GM04504 (cell line): Measurements from ENCODE around the gene CHCHD3.
"Not testable (repeated sequence)": the region's sequence is repeated elsewhere in the genome, so short reads cannot be mapped to it uniquely, and the experiment has no call there.

Source experiments
- DNase-seq: peaks from one replicate; pipeline ENCODE4 v3.0.0-alpha.2; 2012; ENCODE audit warnings: low read depth

CHCHD3 gene

DNA sequence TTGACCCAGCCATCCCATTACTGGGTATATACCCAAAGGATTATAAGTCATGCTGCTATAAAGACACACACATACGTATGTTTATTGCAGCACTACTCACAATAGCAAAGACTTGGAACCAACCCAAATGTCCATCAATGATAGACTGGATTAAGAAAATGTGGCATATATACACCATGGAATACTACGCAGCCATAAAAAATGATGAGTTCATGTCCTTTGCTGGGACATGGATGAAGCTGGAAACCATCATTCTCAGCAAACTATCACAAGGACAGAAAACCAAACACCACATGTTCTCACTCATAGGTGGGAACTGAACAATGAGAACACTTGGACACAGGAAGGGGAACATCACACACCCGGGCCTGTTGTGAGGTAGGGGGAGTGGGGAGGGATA lies 179.6 kb downstream of the CHCHD3 start:
- not testable (repeated sequence) for DNase-seq

DNA sequence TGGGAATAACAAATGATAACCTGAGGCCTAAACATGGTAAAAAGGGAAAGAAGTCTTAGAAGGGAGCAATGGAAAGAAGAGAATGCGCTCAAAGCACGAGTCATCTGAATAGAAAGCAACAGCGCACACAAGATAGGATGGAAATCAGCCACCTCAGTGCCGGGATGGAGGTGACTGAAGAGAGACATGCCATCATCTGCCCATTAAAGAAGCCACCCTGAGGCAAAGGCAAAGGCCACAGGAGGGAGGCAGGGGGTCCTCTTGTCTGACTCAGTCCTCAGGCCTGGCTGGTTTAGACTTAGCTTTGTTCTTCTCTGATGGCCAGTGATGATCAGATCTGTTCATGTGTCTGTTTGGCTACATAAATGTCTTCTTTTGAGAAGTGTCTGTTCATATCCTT lies 180.6 kb downstream of the CHCHD3 start:
- no peak for DNase-seq

DNA sequence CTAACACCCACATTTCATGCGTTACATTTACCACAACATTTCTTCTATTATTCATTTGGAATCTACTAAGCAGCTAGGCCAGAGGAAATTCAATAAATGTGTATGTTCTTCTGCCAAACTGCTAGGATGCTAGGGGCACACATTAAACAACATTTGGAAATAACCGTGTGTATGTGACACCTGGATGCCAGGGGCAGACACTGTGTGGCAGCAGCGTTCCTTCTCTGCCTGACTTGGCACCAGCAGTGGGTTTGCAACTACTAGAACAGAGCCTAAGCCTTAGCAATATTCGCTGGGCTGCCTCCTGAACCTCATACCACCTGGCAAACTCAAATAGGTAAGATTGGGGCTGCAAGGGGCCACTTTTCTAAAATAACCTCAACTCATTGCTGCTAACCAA lies 182.1 kb downstream of the CHCHD3 start:
- DNase-seq = no peak

DNA sequence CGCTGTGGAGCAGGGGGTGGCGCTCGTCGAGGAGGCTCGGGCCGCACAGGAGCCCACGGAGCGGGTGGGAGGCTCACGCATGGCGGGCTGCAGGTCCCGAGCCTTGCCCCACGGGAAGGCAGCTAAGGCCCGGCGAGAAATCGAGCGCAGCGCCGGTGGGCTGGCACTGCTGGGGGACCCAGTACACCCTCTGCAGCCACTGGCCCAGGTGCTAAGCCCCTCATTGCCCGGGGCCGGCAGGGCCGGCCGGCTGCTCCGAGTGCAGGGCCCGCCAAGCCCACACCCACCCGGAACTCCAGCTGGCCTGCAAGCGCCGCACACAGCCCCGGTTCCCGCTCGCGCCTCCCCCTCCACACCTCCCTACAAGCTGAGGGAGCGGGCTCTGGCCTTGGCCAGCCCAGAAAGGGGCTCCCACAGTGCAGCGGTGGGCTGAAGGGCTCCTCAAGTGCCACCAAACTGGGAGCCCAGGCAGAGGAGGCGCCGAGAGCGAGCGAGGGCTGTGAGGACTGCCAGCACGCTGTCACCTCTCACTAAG lies 183.2 kb downstream of the CHCHD3 start:
- not testable (repeated sequence) for DNase-seq

DNA sequence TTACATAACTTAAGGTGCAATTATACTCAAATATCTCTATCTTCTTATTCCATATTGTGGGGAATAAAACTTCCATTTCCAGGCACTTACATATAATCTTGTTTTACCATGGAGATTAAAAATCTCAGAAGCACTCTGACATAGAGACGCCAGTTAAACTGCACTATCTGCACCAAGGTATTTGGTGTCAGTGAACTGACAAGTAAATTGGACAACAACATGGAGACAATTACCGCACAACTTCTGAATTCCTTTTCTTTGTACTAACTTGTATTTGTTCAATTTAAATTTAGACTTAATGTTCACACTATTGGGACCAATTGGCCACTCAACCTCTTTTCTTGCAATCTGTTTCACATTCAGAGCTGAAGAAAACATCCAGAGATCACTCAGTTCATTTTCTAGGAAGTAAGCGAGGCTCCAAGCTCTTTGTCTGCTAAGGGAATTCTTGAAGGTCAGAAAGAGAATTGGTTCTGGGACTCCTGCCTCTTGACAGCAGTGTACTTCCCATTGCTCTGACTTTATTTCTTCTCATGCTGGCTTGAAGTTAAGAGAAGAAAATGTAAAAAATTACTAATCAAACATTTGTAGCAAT lies 184.7 kb downstream of the CHCHD3 start:
- DNase-seq = no peak

DNA sequence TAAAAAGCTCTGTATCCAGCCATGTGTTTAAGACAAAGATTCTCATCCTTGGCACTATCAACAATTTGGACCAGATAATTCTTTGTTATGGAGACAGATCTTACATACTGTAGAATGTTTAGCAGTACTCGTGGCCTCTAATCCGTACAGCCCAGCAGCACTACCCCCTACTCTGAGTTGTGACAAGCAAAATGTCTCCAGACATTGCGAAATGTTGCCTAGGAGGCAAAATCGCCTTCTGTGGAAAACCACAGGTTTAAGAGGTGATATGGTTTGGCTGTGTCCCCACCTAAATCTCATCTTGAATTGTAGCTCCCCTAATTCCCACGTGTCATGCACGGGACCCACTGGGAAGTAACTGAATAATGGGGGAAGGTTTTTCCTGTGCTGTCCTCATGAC lies 186.7 kb downstream of the CHCHD3 start:
- DNase-seq = no peak

DNA sequence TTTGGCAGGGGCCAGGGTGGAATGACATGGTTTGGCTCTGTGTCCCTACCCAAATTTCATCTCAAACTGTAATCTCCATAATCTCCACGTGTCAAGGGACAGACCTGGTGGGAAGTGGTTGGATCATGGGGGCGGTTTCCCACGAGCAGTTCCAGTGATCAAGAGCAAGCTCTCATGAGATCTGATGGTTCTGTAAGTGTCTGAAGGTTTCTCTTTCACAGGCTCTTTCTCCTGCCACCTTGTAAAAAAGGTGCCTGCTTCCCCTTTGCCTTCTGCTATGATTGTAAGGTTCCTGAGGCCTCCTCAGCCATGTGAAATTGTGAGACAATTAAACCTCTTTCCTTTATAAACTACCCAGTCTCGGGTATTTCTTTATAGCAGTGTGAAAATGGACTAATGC lies 188.3 kb downstream of the CHCHD3 start:
- no peak for DNase-seq

DNA sequence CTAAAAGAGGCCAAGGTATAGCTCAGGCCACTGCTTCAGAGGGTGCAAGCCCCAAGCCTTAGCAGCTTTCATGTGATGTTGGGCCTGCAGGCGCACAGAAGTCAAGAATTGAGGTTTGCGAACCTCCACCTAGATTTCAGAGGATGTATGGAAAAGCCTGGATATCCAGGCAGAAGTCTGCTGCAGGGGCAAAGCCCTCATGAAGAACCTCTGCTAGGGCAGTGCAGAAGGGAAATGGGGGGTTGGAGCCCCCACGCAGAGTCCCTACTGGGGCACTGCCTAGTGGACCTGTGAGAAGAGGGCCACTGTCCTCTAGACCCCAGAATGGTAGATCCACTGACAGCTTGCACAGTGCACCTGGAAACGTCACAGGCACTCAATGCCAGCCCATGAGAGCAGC lies 189.1 kb downstream of the CHCHD3 start:
- not testable (repeated sequence) for DNase-seq

DNA sequence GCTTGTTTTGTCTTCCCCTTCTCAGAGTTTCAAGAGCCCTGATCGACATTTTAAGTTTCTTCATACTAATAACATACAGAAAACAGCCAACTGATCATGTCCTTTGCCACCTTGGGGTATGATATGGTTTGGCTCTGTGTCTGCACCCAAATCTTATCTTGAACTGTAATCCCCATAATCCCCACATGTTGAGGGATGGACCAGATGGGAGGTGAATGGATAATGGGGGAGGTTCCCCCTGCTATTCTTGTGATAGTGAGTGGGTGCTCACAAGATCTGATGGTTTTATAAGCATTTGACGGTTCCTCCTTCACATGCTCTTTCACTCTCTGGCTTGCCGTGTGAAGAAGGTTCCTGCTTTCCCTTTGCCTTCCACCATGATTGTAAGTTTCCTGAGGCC lies 190.3 kb downstream of the CHCHD3 start:
- DNase-seq = no peak

DNA sequence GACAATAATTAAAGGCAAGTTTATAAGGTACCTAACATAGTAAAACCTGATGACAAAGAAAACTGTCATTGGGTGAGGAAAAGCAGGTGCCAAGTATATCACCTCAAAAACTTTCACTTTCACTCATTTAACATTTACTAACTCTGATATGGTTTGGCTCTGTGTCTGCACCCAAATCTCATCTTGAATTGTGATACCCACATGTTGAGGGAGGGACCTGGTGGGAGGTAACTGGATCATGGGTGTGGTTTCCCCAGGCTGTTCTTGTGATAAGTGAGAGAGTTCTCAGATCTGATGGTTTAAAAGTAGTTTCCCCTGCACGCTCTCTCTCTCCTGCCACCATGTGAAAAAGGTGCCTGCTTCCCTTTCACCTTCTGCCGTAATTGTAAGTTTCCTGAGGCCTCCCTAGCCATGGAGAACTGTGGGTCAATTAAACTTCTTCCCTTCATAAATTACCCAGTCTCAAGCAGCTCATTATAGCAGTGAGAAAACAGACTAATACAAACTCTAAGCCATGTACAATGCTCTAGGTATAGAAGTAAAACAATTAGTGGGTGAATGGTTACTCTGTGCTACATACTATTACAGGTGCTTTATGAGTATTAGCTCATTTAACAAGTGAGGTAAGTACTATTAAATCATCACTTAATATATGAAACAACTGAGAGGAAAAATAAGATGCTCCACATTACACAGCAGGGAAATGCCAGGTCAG lies 199.0 kb downstream of the CHCHD3 start:
- no peak for DNase-seq

DNA sequence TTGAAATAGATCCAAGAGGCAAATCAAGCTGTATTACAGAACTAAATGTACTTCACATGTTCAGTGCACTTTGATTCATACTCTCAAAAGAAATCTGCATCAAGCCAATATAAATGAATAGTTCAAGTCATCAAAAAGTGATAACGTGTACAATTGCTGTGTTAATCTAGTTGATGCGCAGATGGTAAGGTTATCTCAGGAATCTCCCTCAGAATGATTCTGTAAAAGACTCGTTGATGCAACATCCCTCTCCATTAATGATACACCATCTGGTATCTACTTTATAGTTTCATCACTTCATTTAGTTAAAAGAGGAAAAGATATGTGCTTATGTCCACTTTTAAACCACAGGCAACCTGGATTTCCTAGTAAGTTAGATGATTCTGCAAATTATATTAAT lies 200.6 kb downstream of the CHCHD3 start:
- no peak for DNase-seq

DNA sequence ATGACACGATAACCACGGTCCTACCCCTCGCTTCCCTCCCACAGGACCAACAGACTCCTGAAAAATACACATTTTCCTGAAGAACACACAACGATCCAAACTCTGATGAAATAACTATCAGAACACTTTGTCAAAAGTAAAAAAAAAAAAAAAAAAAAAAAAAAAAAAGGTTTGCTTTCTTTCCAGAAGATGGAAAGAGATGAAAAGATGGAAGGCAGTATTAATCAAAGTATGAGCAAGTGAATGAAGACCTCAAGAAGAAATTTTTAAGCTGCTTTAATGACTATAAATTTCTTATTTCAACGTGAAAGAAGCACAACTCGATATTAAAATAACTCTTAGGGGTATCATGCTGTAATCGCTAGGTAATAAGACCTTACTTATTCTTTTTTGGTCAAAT lies 202.3 kb downstream of the CHCHD3 start:
- DNase-seq = no peak

DNA sequence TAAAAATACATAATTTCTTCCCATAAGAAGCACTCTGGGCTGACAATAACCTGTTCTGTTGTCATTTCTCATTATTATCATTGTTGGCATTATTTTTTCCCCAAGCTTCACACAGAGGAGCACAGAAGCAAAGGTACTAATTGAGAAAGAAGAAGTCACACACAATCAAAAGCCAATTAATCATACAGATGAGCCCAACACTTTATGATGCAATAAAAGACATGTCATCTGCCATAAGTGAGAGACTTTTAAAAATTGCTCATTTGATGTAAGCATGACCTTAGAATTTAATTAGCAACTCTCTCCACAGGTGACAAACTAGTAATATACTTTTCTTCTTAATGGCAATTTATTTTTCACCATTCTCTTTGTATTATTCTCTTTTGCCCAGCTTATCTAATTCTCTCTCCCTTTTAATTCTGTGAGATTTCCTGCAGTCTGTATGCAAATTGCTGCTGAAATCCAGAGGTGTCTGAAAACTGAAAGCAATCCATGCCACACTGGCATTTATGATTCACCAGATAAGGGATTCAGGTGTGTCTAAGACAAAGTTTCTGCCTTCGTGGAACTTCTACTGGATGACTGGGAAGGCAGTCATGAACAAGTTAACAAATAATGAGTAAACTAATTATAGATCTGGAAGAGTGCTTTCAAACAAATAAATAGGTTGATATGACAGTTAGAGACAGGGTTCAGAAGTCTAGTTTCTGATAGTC lies 203.5 kb downstream of the CHCHD3 start:
- no peak for DNase-seq

DNA sequence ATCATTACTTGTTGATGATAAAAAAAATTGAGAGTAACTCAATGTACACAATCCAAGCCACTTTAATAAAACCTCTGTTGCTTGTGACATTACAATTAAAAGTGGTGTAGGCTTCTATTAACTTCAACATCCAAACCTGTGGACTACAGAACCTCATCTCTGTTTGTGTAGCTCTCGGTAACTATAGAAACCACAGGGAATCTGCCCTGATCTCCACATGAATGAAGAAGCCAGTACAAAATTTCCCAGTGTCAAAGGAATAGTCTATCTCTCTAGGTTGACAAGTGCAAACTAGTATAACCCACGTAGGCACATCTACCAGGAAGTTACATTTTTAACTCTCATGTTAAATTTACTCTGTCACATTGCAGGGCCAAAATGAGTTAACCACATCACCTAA lies 204.3 kb downstream of the CHCHD3 start:
- no peak for DNase-seq

DNA sequence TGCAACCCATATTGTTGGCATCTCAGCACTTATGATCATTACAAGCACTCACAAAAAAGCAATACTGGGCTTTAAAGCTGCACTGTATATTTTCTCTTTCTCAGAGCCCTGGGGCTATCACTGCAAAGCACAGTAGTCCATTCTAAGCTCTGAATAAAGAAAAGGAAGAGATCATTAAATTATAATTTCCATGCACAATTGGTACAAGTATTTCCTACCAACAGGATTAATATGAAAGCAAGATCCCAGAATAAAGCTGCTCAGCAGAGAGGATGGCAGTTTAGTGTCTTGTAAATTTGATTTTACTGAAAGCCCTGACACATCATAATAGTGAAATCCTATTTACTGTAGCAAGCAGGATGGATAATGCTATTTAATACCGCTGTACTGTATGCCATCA lies 205.3 kb downstream of the CHCHD3 start:
- no peak for DNase-seq

DNA sequence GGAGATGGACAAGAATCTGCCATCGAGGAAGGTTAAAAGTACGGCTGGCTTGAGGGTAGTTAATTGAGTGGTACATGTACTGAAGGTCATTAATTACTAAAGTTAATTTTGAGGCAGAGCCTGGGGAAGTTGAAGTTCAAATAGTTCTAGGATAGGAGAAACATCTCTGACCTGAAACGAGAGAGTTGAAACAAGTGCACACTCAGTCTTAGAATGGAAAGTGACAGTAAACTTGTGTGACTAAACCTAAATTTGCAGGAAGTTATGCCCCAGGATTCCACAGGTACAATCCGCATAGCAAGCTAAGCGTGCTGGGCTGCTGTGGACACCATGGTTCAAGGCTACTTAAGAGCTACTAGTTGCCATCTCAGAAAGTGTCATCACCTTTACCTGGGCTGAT lies 209.9 kb downstream of the CHCHD3 start:
- no peak for DNase-seq

DNA sequence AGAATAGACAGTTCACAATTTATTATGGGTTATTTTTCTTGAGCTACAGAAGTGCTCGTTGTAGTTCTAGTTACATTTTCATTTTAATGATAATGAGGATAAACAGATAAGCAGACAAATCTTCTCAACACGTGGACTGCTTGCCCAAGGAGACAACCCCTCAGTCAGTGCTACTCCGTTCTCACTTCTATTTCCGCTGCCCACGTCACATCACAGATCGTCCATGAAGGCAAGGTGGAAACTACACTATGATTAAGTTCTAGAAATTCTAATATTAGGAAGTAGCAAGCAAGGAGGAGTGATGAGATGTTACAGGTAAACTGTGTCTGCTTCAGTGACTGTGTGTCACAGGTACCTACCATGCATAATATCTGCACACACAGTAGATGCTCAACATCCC lies 210.5 kb downstream of the CHCHD3 start:
- no peak for DNase-seq

DNA sequence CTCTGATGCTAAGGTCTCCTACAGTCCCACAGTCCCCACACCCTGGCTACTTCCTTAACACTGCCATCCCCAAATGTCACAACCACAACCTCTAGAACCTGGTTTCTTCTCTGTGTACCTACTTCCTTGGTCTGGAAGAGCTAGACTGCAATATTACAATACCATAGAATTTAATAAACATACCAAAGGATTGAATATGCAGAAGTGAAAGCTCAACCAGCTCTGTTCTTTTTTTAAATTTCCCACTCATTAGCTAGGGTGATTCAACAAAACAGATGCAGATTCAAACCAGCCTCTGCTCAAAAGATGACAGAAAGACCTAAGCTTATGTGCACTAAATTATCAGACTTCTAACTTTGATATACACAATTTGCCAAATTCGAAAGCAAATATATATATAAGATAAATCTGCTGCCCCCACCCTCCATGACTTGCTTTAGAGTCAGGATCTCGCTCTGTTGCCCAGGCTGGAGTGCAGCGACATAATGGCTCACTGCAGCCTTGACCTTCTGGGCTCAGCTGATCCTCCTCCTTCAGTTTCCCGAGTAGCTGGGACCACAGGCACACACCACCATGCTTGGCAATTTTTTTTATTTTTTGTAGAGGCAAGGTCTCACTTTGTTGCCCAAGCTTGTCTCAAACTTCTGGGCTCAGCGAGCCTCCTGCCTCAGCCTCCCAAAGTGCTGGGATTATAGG lies 212.6 kb downstream of the CHCHD3 start:
- DNase-seq = no peak

DNA sequence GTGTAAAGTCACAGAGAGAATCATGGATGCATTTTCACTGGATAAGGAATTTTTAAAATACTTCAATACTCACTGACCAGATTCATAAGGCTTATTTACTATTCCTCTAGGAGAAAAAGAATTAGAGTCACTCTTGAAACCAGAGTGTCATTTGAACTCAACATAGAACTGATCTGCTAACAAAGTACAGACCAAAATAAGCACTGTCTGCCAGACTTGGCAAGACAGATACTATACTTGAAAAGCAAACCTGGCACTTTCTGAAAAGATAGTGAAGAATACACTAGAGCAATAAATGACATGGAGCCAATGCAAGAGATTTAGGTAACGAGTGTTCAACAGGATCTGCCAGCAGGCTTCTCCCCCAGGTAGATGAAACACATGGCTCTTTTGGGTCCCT lies 215.3 kb downstream of the CHCHD3 start:
- no peak for DNase-seq

DNA sequence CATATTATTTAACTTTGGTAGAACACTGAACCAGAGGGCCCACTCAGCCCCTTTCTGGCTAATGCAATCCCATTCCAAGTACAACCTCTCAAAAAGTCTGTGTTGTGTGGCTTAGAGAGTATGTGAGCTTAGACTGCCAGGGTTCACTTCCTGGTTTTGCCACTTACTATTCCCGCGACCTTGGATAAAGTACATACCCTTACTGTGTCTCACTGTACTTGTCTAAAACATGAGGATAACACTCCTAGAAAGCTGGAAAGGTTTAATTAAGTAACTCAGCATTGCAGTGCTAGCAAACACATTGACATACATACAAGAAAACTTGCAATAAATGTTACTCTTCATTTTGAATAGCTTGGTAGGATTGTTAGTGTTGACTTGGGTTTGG lies 215.8 kb downstream of the CHCHD3 start:
- DNase-seq = peak; percentile 4

DNA sequence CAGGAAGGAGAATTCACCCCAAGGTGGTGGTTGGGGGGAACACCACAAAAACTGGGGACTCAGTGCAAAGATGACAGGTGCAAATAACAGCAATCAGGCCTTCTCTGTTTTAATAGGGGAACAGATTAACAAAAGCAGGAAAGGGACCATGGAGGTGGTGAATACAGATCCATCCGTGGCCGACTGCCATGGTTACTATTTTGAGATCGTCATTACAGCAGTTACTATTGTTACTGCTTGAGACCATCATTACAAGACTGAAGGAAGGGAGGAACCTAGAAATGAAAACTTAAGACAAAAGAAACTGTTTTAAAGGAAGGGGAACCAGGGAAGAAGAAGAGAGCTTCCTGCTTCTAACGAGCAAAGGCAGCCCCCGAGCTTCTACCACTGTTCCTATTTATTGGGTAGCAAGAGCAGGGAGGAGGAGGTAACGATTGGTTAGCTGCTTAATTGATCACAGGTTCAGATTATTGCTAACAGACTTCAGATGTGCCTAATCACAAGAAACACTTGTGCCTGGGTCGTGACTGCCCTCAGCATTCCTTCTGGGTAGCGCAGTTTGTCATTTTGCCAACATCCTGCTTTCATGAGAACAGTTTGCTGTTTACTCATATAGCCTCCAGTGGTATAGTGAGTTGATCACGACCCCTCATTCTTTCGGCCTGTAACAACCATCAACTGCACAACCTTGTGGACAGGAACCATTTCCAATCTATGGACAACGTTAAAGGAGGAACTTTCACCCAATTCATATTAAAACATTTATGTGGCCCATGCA lies 216.3 kb downstream of the CHCHD3 start:
- peak; percentile 58 for DNase-seq
